Left cardiac atrium (tissue), 4 donors: ENCODE results near the gene GMDS. TPM values are rescaled to one million over a fixed set of nuclear protein-coding genes. Genes with fewer than 3 reads are reported as not detected.
"Not testable (repeated sequence)": the region's sequence is repeated elsewhere in the genome, so short reads cannot be mapped to it uniquely, and the experiment has no call there.

Experiments used
- ATAC-seq, 2 donors: fragments of 200-7000 bp; cut with Tn5 transposase; one replicate each; pipeline ENCODE4 v1.9.1; 2020; ENCODE audit warnings: mild to moderate bottlenecking in 2 of 2, moderate library complexity in 2 of 2
- DNase-seq: peaks from one replicate; pipeline ENCODE4 v3.0.0-alpha.2; 2020
- intact Hi-C, 2 donors: fragments of 100-400 bp; cut with DNase I; formaldehyde crosslinking; loops; one replicate each; pipeline versions ENCODE4 v1.14.1 to v1.15.1; 2022 to 2023
- total RNA-seq, 2 donors: library from RNA; stranded (reverse); fragmentation: NEBNext Ultra II Directional; extraction: Animal tissue kit (Norgen Biotek cat#: 25700); gene quantifications; one replicate each; pipeline ENCODE4 v1.2.1, GENCODE V29; 2021
- donor health status: DM: no; HTN: yes; CAD: no.
- donor health status: DM: no; HTN: yes; CAD: no; lungs with severe emphysema.
- donor health status: DM: yes; HTN: yes; CAD: no.
- donor health status: Dilated cardiomyopathy.

Gene GMDS
- total RNA-seq, 2 donors from 2014 or later: 8.4 to 20.8 TPM

GRCh38 chr6:1869308-1869707 is 376.1 kb downstream of the GMDS start:
- intact Hi-C loops: no loop called here
- no peak for DNase-seq
- no peak for ATAC-seq

DNA sequence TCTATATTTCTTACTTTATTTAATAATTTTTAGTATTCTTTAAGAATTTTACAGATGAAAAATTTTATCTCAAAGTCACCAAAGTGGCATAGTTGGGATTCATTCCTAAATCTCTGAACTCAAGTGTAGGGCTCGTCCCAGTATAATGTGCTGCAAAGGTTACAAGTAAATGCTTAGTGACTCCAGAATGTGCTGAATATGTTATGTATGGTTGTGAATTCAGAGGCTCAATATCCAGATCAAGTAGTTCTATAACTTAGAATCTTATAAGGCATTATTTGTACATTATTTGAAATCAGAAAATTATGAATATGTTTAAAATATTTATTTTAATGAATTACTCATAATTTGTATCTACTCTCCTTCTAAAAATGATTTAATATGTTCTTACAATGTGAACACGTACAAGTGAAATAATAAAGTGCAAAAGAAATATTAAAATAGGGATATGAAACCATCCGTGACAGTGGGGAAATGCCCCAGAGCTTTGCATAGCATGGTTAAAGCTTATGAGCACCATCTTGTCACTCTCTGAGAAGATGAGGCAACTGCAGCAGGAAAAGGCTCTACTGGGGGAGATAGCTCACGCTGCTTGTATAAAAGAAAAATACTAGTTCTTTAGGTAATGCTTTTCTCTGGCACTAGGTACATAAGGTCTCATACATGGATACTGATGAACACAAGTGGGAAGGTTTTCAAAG is 376.7 kb downstream of the GMDS start:
- intact Hi-C loops: no loop called here
- DNase-seq (no peak), ATAC-seq (no peak)

- no peak for ATAC-seq
- intact Hi-C loops: no loop called here
- DNase-seq: no peak
Observed at GRCh38 chr6:1867197-1867596, 378.2 kb downstream of the GMDS start.

- no peak for DNase-seq
- no peak for ATAC-seq
- intact Hi-C loops: no loop called here
Observed at GRCh38 chr6:1865585-1865984, 379.8 kb downstream of the GMDS start.

DNA sequence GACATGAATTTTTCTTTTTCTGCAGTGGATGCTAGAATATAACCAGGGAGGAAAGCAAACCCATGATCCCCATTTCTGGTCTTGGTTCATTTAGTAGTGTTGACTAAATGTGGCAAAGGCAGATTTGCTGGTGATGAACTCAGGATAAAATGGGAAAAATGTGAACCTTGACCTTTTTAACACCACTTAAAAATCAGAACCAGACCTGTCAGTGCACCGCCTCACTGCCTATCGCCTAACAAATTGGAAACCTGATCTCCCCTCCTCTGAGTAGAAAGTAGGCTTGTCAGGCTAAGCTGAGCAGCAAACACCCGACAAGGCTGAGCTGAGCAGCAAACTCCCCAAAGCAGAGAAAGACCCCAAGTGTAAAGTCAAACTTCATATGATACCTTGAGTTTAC is 380.9 kb downstream of the GMDS start:
- ATAC-seq: no peak
- no peak for DNase-seq
- intact Hi-C loops: no loop called here

DNA sequence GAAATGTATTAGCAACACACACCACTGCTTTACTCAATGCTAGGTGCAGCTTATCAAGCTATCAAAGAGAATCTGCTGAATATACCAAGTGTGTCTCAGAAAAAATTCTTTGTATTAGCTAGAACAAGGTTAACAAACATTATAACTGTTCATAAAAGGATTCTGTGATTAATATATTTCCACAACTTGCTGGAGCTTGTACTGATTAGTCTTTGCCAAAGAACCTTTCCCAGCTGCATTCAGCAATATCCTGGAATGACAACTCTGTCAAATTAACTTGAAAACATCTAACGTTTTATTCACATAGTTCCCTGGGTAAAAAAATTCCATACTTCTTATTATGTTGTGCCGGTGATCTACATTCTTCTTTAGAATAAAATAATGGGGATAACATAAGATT is 383.0 kb downstream of the GMDS start:
- intact Hi-C loops: no loop called here
- DNase-seq (no peak), ATAC-seq (no peak)

DNA sequence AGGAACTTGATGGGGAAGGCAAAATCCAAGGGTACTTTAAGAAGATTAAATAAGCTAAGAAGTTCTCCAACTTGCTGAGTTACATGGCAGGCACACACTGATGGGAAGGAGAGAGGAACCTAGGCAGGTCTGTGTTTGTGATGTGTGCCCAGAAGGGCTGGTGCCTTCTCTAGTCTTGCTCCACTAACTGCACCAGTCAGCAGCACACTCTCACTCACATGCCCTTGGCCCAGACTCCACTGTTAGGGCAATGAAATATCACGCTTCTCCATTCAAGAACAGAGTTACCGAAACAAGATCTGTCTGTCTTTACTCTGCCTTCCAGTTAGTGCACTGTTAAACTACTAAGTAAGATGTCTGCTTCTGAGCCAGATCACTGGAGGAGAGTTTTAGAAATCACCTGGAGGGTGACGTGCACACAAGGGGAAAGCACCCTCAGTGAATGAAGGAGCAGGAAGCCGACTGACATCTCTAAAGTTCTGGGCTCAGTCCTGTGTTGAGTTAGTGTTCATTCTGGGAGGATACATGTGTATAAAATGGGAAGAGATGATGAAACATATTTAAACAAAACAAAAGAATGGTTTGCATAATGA is 384.6 kb downstream of the GMDS start:
- ATAC-seq: no peak
- intact Hi-C loops: no loop called here
- DNase-seq: no peak

- intact Hi-C loops: no loop called here
- ATAC-seq (no peak), DNase-seq (no peak)
Observed at GRCh38 chr6:1858859-1859258, 386.5 kb downstream of the GMDS start.

DNA sequence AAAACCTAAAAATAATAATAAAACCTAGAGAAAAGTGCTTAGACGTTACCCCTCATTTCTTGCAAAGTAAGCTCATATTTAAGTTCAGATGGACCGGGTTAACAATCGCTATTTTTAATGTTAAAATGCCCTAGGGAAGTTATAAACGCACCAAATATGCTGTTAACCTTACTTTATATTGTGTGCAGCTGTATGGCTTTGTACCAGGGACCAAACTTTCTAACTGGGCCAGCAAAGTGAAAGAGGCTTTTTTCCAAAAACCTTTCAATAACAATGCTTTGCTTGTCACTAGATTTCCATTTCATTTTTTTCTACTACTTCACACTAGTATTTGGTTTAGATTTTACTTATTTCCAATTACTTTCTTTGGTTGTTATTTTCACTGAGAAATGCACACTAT is 387.2 kb downstream of the GMDS start:
- DNase-seq (no peak), ATAC-seq (no peak)
- intact Hi-C loops: no loop called here

- DNase-seq: peak; percentile 27
- ATAC-seq: peak in 1 of 2 donors; percentile 47
Observed at GRCh38 chr6:1856381-1856780, 389.0 kb downstream of the GMDS start.

GRCh38 chr6:1855890-1856289 is 389.5 kb downstream of the GMDS start:
- no peak for DNase-seq
- no peak for ATAC-seq
- intact Hi-C loops: no loop called here

More at GRCh38 chr6:1856381-1856780, 389.0 kb downstream of the GMDS start:
- intact Hi-C loops: no loop called here

GRCh38 chr6:1854296-1854695 is 391.1 kb downstream of the GMDS start:
- intact Hi-C loops: no loop called here
- no peak for DNase-seq

DNA sequence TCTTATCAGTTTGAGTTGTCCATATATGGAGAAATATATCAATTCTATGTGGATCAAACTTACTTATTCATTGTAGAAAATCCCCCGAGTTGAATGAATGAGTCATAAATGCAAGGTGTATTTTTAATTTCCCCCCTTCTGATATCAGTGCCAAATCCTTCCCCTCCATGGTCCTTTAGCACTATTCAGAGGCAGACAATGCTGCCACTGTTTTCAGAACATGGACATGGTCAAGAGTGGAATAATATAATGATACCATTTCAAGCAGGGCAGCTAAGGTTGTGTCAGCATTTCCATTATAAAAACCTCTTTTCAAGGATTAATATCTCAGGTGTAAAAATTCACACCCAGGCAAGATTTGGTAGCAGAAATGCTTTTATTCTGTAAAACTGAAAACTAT is 391.6 kb downstream of the GMDS start:
- DNase-seq (no peak), ATAC-seq (no peak)
- intact Hi-C loops: no loop called here

More at GRCh38 chr6:1854296-1854695, 391.1 kb downstream of the GMDS start:
- no peak for ATAC-seq

- intact Hi-C loops: no loop called here
- ATAC-seq (no peak), DNase-seq (no peak)
Observed at GRCh38 chr6:1851681-1852456, 393.5 kb downstream of the GMDS start.

GRCh38 chr6:1850840-1851157 is 394.6 kb downstream of the GMDS start:
- no peak for DNase-seq
- intact Hi-C loops: no loop called here
- ATAC-seq: no peak

DNA sequence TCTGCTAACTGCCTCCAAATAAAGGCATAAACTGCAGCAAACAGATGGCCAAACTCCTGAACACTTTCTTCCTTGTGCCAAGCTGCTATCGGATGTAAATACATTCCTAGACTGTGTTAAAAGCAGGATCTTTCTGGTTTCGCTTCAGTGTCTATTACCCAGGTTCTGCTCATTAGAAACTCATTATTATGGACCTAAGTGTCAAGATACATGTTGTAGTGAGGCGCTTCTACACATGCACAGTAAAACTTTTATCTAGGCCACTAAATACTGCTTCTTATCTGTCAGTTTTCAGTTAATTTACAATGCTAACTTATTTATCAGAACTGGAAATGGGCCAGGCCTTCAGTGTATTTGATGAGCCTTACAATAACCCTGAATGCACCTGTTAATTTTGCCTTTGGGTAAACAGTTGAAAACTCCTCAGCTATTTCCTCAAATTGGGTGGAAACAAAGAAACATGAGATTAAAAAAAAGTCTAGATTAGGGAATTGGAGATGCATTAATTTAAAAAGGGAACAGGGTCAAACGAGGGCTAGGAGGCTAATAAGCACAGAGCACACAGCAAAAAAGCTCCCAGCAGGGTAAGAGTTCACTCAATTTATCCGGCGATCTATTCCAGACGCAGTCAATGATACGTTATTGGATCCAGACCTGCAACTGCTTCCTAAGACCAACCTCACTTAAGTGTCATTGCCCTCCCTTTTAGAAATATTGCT is 395.1 kb downstream of the GMDS start:
- intact Hi-C loops: no loop called here
- no peak for DNase-seq
- no peak for ATAC-seq

GRCh38 chr6:1849691-1850090 is 395.7 kb downstream of the GMDS start:
- intact Hi-C loops: no loop called here
- no peak for DNase-seq

DNA sequence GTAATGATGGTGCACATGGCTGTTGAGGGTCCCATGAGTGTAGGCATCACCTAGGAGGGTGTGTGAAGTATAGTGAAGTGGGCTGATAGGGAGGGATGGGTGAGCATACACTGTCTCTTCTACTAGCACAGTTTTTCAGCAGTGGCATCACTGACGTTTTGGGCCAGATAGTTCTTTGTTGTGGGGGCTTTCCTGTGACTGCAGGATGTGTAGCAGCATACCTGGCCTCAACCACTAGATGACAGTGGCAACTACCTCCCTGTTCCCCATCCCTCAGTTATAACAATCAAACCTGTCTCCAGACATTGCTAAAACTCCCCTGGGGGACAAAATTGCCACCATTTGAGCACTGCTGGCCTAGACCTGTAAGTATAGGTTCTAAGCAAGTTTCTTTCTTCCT is 396.7 kb downstream of the GMDS start:
- ATAC-seq (no peak), DNase-seq (no peak)
- intact Hi-C loops: no loop called here

More at GRCh38 chr6:1849691-1850090, 395.7 kb downstream of the GMDS start:
- no peak for ATAC-seq

- DNase-seq (no peak), ATAC-seq (no peak)
- intact Hi-C loops: no loop called here
Observed at GRCh38 chr6:1846611-1847010, 398.8 kb downstream of the GMDS start.

DNA sequence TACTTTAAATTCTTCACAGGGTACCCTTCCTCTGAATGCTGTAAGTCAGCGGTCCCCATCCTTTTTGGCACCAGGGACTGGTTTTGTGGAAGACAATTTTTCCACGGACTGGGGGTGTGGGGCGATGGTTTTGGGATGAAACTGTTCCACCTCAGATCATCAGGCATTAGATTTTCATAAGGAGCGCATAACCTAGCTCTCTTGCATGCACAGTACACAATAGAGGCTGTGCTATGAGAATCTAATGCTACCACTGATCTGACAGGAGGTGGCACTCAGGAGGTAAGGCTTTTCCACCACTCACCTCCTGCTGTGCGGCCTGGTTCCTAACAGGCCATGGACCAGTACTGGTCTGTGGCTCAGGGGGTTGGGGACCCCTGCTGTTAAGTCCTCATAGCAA is 399.9 kb downstream of the GMDS start:
- intact Hi-C loops, ATAC-seq, DNase-seq: not testable (repeated sequence)
